ENCODE data around the gene STK35. TPM values are rescaled to one million over a fixed set of nuclear protein-coding genes. Genes with fewer than 3 reads are reported as not detected.

Gene STK35
- total RNA-seq = 10 to 100 TPM; 18.7 to 24.5 (median 21.9) TPM
- 13.5 TPM for total RNA-seq (2013)

- peak in 1 of 3 donors; percentile 12 for ATAC-seq
- Histone ChIP-seq H3K36me3 (ENCODE audit: control insufficient read depth, insufficient read depth, low read length) (peaks cover 6% of the 10 kb centered on the region), H3K4me1 (ENCODE audit: control insufficient read depth, insufficient read depth, low read length) (peaks cover 29% of the 10 kb centered on the region), H3K4me3 (ENCODE audit: low read length) (peak within 1 kb of the TSS; percentile 76), H3K27me3 (ENCODE audit: control insufficient read depth, insufficient read depth, low read length) (no peaks in the 10 kb centered on the region), H3K9me3 (ENCODE audit: control insufficient read depth, insufficient read depth, low read length) (no peaks in the 10 kb centered on the region), H3K27ac (ENCODE audit: low read length) (peak within 1 kb of the TSS; percentile 100)
- Mint-ChIP-seq H3K27ac (peak within 1 kb of the TSS; percentile 96 to 97), H3K9me3 (no peaks in the 10 kb centered on the region), H3K36me3 (no peaks in the 10 kb centered on the region), H3K4me1 (peaks cover 38% of the 10 kb centered on the region in 2 donors), H3K4me3 (peak within 1 kb of the TSS; percentile 92), H3K27me3 (ENCODE audit: low read depth in 2 of 2) (no peaks in the 10 kb centered on the region)
- DNase-seq = peak in 1 of 2 donors; percentile 21
- 4% methylated on average over 32 of the region's 32 CpGs for WGBS (ENCODE audit: insufficient coverage)
- intact Hi-C loops (cut with micrococcal nuclease) = no loop called here
- TF ChIP-seq, protein P1, sequence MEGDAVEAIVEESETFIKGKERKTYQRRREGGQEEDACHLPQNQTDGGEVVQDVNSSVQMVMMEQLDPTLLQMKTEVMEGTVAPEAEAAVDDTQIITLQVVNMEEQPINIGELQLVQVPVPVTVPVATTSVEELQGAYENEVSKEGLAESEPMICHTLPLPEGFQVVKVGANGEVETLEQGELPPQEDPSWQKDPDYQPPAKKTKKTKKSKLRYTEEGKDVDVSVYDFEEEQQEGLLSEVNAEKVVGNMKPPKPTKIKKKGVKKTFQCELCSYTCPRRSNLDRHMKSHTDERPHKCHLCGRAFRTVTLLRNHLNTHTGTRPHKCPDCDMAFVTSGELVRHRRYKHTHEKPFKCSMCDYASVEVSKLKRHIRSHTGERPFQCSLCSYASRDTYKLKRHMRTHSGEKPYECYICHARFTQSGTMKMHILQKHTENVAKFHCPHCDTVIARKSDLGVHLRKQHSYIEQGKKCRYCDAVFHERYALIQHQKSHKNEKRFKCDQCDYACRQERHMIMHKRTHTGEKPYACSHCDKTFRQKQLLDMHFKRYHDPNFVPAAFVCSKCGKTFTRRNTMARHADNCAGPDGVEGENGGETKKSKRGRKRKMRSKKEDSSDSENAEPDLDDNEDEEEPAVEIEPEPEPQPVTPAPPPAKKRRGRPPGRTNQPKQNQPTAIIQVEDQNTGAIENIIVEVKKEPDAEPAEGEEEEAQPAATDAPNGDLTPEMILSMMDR (IDR thresholded peaks at IDR 0.05) = no peak
Observed at GRCh38 chr20:2101057-2101864, at the start of gene STK35. Gene STK35 (plus strand): TSS chr20:2101827. CDS start chr20:2101882, 55 bp downstream.

DNA sequence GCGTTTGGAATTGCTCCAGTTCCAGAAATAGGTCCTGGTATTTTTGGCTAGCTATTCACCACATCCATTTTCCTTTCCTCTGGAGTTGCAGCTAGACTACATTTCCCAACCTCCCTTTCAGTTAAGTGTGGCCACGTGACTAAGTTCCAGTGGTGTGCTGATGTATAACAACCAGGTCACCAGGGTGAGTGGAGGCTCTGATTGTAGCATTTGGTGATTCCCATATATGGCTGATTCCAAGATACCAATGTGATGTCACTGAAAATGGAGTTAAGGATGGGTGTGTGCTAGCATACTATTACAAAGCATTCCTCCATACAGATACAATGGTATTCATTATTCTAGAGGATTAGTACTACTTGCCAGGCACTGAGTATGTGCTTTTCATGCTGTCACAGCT, 49.7 kb upstream of the STK35 start:
- Histone ChIP-seq H3K4me1 (ENCODE audit: control insufficient read depth, insufficient read depth, low read length) (no peaks in the 10 kb centered on the region), H3K4me3 (ENCODE audit: low read length) (no peak overlapping the region), H3K36me3 (ENCODE audit: control insufficient read depth, insufficient read depth, low read length) (no peaks in the 10 kb centered on the region), H3K9me3 (ENCODE audit: control insufficient read depth, insufficient read depth, low read length) (peaks cover 3% of the 10 kb centered on the region), H3K27ac (ENCODE audit: low read length) (no peak overlapping the region), H3K27me3 (ENCODE audit: control insufficient read depth, insufficient read depth, low read length) (no peaks in the 10 kb centered on the region)
- ATAC-seq (no peak), DNase-seq (no peak)
- intact Hi-C loops (cut with micrococcal nuclease) = no loop called here
- H3K4me3 Mint-ChIP-seq = no peak overlapping the region
- no peak overlapping the region for H3K27ac Mint-ChIP-seq
- TF ChIP-seq, protein P1 (IDR thresholded peaks at IDR 0.05) = no peak
- no peaks in the 10 kb centered on the region for H3K4me1 Mint-ChIP-seq
- WGBS (ENCODE audit: insufficient coverage) = 59% methylated on average over 2 of the region's 2 CpGs
- H3K9me3 Mint-ChIP-seq = no peaks in the 10 kb centered on the region
- peaks cover 16 to 18% of the 10 kb centered on the region in 2 donors for H3K27me3 Mint-ChIP-seq (ENCODE audit: low read depth in 2 of 2)
- no peaks in the 10 kb centered on the region for H3K36me3 Mint-ChIP-seq

DNA sequence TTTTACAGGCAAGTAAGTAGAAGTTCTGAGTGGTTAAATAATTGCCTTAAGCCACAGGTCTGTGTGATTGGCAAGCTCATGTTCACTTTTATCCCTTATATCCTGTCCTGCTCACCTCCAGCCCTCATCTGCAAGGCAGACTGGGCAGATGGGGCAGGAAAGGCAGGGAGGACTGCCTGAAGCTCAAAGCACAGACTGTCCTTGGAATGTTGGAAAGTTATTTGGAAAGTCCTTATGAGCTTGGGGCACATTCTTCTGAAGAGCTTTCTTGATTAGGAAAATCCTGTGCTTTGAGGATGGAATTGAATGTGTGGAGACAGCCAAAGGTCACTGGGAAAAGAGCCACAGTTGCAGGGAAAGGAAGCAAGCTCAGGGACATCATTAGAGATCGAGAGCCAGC, 48.9 kb upstream of the STK35 start:
- H3K4me1 ChIP-seq (ENCODE audit: control insufficient read depth, insufficient read depth, low read length) = no peaks in the 10 kb centered on the region
- Mint-ChIP-seq H3K9me3 (peaks cover 0 to 2% of the 10 kb centered on the region in 2 donors), H3K36me3 (peaks cover 6% of the 10 kb centered on the region), H3K27me3 (ENCODE audit: low read depth in 2 of 2) (peaks cover 19 to 23% of the 10 kb centered on the region in 2 donors), H3K4me1 (no peaks in the 10 kb centered on the region), H3K4me3 (no peak overlapping the region), H3K27ac (no peak overlapping the region)
- intact Hi-C loops (cut with micrococcal nuclease) = no loop called here
- H3K27ac ChIP-seq (ENCODE audit: low read length) = no peak overlapping the region
- TF ChIP-seq, protein P1 (IDR thresholded peaks at IDR 0.05) = no peak
- peaks cover 3% of the 10 kb centered on the region for H3K9me3 ChIP-seq (ENCODE audit: control insufficient read depth, insufficient read depth, low read length)
- no peaks in the 10 kb centered on the region for H3K27me3 ChIP-seq (ENCODE audit: control insufficient read depth, insufficient read depth, low read length)
- DNase-seq (no peak), ATAC-seq (no peak)
- WGBS (ENCODE audit: insufficient coverage) = 60% methylated on average over 1 of the region's 1 CpG
- H3K36me3 ChIP-seq (ENCODE audit: control insufficient read depth, insufficient read depth, low read length) = no peaks in the 10 kb centered on the region
- H3K4me3 ChIP-seq (ENCODE audit: low read length) = no peak overlapping the region
